DOHH2 (cell line): ENCODE results near the gene UGT1A3.

Source experiments
- EZH2phosphoT487 ChIP-seq: fragments of 200-600 bp; sonication (generic); IDR thresholded peaks from 2 replicates; pipeline ENCODE4 v1.6.1; 2017; ENCODE audit warnings: borderline replicate concordance, mild to moderate bottlenecking, antibody characterized with exemption, low read length, moderate library complexity, mixed read lengths
- TF ChIP-seq, protein P1 (sequence below): fragments of 200-600 bp; sonication (generic); IDR thresholded peaks from one replicate; pipeline ENCODE4 v1.5.1; 2014; ENCODE audit warnings: antibody characterized with exemption, mild to moderate bottlenecking, low read depth, low read length; ENCODE audit not compliant: poor library complexity, severe bottlenecking

DNA sequence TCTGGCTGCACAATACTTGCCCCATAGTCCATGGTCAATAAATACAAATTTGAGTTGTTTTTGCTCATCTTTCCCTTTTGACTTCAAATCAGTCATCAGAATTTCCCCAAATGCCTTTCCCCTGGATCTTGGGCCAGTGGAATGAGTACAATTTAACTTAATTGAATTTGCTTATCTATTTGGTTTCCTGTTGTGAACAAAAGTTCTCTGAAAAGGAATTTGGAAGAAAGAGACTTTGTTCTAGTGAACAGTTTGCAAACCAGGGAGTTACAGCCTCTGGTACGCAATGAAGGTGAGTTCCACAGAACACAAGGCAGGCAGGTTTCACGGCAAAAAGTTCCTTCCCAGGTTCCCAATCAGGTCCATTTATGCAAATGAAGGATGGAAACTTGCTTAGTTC is 30.0 kb downstream of the UGT1A3 start:
- TF ChIP-seq, protein P1, sequence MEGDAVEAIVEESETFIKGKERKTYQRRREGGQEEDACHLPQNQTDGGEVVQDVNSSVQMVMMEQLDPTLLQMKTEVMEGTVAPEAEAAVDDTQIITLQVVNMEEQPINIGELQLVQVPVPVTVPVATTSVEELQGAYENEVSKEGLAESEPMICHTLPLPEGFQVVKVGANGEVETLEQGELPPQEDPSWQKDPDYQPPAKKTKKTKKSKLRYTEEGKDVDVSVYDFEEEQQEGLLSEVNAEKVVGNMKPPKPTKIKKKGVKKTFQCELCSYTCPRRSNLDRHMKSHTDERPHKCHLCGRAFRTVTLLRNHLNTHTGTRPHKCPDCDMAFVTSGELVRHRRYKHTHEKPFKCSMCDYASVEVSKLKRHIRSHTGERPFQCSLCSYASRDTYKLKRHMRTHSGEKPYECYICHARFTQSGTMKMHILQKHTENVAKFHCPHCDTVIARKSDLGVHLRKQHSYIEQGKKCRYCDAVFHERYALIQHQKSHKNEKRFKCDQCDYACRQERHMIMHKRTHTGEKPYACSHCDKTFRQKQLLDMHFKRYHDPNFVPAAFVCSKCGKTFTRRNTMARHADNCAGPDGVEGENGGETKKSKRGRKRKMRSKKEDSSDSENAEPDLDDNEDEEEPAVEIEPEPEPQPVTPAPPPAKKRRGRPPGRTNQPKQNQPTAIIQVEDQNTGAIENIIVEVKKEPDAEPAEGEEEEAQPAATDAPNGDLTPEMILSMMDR = no peak
- no peak for TF ChIP-seq EZH2phosphoT487
